Measurements from ENCODE around the gene CARMIL3.

DNA sequence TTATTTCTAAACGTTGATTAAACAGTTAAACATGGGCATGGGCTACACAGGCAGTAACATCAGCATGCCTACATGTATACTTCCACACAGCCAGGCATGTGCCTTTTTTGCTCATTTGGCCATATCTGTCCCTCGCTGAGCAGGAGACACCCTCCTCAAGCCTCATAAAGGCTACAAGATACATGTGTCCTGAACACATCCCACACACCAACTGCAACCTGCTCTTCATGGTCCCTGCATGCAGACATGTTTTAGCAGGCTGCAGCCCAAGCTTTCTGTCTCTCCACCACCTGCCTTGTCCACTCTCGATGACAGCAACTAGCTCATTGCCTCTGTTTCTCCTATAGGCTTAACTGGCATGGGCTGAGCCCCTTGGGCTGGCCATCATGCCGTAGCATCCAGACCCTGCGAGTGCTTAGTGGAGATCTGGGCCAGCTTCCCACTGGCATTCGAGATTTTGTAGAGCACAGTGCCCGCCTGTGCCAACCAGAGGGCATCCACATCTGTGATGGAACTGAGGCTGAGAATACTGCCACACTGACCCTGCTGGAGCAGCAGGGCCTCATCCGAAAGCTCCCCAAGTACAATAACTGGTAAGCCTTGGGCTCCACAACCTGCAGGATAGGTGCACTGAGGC is 44.9 kb downstream of the CARMIL3 start:
- TF ChIP-seq CTCF (IDR thresholded peaks at IDR 0.05 in 2 of 3, conservative IDR thresholded peaks at IDR 0.05 in 1 of 3; ENCODE audit: borderline replicate concordance in 1 of 3, insufficient read depth in 1 of 3, low read depth in 2 of 3, low read length in 2 of 3) (no peak), EZH2phosphoT487 (IDR thresholded peaks at IDR 0.05; ENCODE audit: borderline replicate concordance) (no peak), EZH2 (IDR thresholded peaks at IDR 0.05) (no peak)
- TF ChIP-seq, protein P1, sequence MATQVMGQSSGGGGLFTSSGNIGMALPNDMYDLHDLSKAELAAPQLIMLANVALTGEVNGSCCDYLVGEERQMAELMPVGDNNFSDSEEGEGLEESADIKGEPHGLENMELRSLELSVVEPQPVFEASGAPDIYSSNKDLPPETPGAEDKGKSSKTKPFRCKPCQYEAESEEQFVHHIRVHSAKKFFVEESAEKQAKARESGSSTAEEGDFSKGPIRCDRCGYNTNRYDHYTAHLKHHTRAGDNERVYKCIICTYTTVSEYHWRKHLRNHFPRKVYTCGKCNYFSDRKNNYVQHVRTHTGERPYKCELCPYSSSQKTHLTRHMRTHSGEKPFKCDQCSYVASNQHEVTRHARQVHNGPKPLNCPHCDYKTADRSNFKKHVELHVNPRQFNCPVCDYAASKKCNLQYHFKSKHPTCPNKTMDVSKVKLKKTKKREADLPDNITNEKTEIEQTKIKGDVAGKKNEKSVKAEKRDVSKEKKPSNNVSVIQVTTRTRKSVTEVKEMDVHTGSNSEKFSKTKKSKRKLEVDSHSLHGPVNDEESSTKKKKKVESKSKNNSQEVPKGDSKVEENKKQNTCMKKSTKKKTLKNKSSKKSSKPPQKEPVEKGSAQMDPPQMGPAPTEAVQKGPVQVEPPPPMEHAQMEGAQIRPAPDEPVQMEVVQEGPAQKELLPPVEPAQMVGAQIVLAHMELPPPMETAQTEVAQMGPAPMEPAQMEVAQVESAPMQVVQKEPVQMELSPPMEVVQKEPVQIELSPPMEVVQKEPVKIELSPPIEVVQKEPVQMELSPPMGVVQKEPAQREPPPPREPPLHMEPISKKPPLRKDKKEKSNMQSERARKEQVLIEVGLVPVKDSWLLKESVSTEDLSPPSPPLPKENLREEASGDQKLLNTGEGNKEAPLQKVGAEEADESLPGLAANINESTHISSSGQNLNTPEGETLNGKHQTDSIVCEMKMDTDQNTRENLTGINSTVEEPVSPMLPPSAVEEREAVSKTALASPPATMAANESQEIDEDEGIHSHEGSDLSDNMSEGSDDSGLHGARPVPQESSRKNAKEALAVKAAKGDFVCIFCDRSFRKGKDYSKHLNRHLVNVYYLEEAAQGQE (IDR thresholded peaks at IDR 0.05; ENCODE audit: low read depth): no peak

Data from HCT116 (cell line).